Stimulated activated CD4-positive, alpha-beta T cell treated with anti-CD3 and anti-CD28 coated beads, Interleukin-12 subunit alpha, Interleukin-12 subunit beta, amount 100 ng/mL, for 48 hours (primary cell): ENCODE data around the gene PRSS23.
A peak's percentile ranks its signal among the peaks of the same experiment; 100 is the strongest.

Experiments
- DNase-seq, 3 donors: peaks; one replicate each; pipeline ENCODE4 v3.0.0-alpha.2; 2020; ENCODE audit warnings: low read depth in 2 of 3, low spot score in 1 of 3

The PRSS23 gene

GRCh38 chr11:86790195-86790725, 10.1 kb upstream of the PRSS23 start:
- DNase-seq, result no peak

GRCh38 chr11:86790867-86791849, 9.2 kb upstream of the PRSS23 start:
- no peak for DNase-seq

GRCh38 chr11:86792150-86792549, 8.2 kb upstream of the PRSS23 start:
- DNase-seq, result no peak

GRCh38 chr11:86793307-86793706, 7.0 kb upstream of the PRSS23 start:
- no peak for DNase-seq

- no peak for DNase-seq
Measured at GRCh38 chr11:86795511-86795910, 4.8 kb upstream of the PRSS23 start.

GRCh38 chr11:86795949-86796348, 4.4 kb upstream of the PRSS23 start:
- no peak for DNase-seq

GRCh38 chr11:86797133-86797532, 3.2 kb upstream of the PRSS23 start:
- DNase-seq, result no peak

GRCh38 chr11:86798988-86799387, 1.4 kb upstream of the PRSS23 start:
- DNase-seq, result no peak

- no peak for DNase-seq
Measured at GRCh38 chr11:86799680-86800075, 664 bp upstream of the PRSS23 start.

GRCh38 chr11:86800960-86801272, 574 bp downstream of the PRSS23 start:
- no peak for DNase-seq

- no peak for DNase-seq
Measured at GRCh38 chr11:86801364-86801763, 1.0 kb downstream of the PRSS23 start.

- DNase-seq, result no peak
Measured at GRCh38 chr11:86802146-86802545, 1.8 kb downstream of the PRSS23 start.

- DNase-seq, result peak in 1 of 3 donors; percentile 10
Measured at GRCh38 chr11:86802601-86803051, 2.3 kb downstream of the PRSS23 start.

- DNase-seq, result no peak
Measured at GRCh38 chr11:86803136-86804045, 3.0 kb downstream of the PRSS23 start.

- no peak for DNase-seq
Measured at GRCh38 chr11:86804951-86805350, 4.6 kb downstream of the PRSS23 start.

GRCh38 chr11:86805873-86806310, 5.5 kb downstream of the PRSS23 start:
- peak; percentile 17 to 39 (median 23) for DNase-seq

GRCh38 chr11:86806903-86807302, 6.6 kb downstream of the PRSS23 start:
- no peak for DNase-seq

- DNase-seq, result no peak
Measured at GRCh38 chr11:86807360-86807759, 7.0 kb downstream of the PRSS23 start.

GRCh38 chr11:86809561-86809960, 9.2 kb downstream of the PRSS23 start:
- no peak for DNase-seq

GRCh38 chr11:86810288-86810687, 9.9 kb downstream of the PRSS23 start:
- no peak for DNase-seq

GRCh38 chr11:86811637-86812321, 11.4 kb downstream of the PRSS23 start:
- DNase-seq, result no peak
